Subcutaneous abdominal adipose tissue (tissue), 5 donors: ENCODE data around the gene FAM187B.
A peak's percentile ranks its signal among the peaks of the same experiment; 100 is the strongest.

Experiments
- H3K27ac ChIP-seq: one replicate; pipeline ENCODE4 v1.7.0; 2013; ENCODE audit warnings: low read depth, mild to moderate bottlenecking, inconsistent platforms, low read length, moderate library complexity
- H3K27me3 ChIP-seq, 5 donors: one replicate each; pipeline ENCODE4 v1.7.0; 2013; ENCODE audit warnings: low read length in 5 of 5, inconsistent platforms in 1 of 5; ENCODE audit not compliant: control insufficient read depth in 5 of 5, insufficient read depth in 4 of 5
- H3K36me3 ChIP-seq, 5 donors: one replicate each; pipeline ENCODE4 v1.7.0; 2013; ENCODE audit warnings: low read length in 5 of 5; ENCODE audit not compliant: control insufficient read depth in 5 of 5, insufficient read depth in 5 of 5
- H3K4me1 ChIP-seq, 5 donors: one replicate each; pipeline ENCODE4 v1.7.0; 2013; ENCODE audit warnings: low read length in 5 of 5, mild to moderate bottlenecking in 3 of 5, moderate library complexity in 1 of 5; ENCODE audit not compliant: control insufficient read depth in 5 of 5, insufficient read depth in 5 of 5
- H3K4me3 ChIP-seq, 5 donors: one replicate each; pipeline ENCODE4 v1.7.0; 2013; ENCODE audit warnings: low read length in 5 of 5, low read depth in 1 of 5
- H3K9ac ChIP-seq, 5 donors: one replicate each; pipeline ENCODE4 v1.7.0; 2013; ENCODE audit warnings: low read length in 5 of 5, mild to moderate bottlenecking in 4 of 5, moderate library complexity in 3 of 5
- H3K9me3 ChIP-seq, 5 donors: one replicate each; pipeline ENCODE4 v1.7.0; 2013; ENCODE audit warnings: low read length in 5 of 5; ENCODE audit not compliant: control insufficient read depth in 5 of 5
- donor health status: healthy.
- donor health status: healthy.
- donor health status: healthy.
- donor health status: healthy.
- donor health status: healthy.

Gene FAM187B

GRCh38 chr19:35179830-35180229, 48.7 kb downstream of the FAM187B start:
- Histone ChIP-seq H3K9me3 (peaks cover 0 to 9% (median 3%) of the 10 kb centered on the region in 5 donors), H3K36me3 (no peaks in the 10 kb centered on the region), H3K4me3 (no peak overlapping the region), H3K27ac (no peak overlapping the region), H3K4me1 (peaks cover 0 to 20% (median 2%) of the 10 kb centered on the region in 5 donors), H3K9ac (no peak overlapping the region), H3K27me3 (no peaks in the 10 kb centered on the region)

GRCh38 chr19:35178701-35179100, 49.8 kb downstream of the FAM187B start:
- H3K9me3 ChIP-seq = peaks cover 0 to 4% (median 0%) of the 10 kb centered on the region in 5 donors
- peaks cover 0 to 20% (median 2%) of the 10 kb centered on the region in 5 donors for H3K4me1 ChIP-seq
- no peaks in the 10 kb centered on the region for H3K36me3 ChIP-seq
- H3K4me3 ChIP-seq = no peak overlapping the region
- H3K9ac ChIP-seq = no peak overlapping the region
- no peak overlapping the region for H3K27ac ChIP-seq
- H3K27me3 ChIP-seq = no peaks in the 10 kb centered on the region

- peaks cover 0 to 2% (median 0%) of the 10 kb centered on the region in 5 donors for H3K9me3 ChIP-seq
- no peaks in the 10 kb centered on the region for H3K27me3 ChIP-seq
- no peaks in the 10 kb centered on the region for H3K36me3 ChIP-seq
- no peak overlapping the region for H3K4me3 ChIP-seq
- H3K9ac ChIP-seq = no peak overlapping the region
- no peak overlapping the region for H3K27ac ChIP-seq
- peaks cover 0 to 20% (median 3%) of the 10 kb centered on the region in 5 donors for H3K4me1 ChIP-seq
These were observed 50.9 kb downstream of the FAM187B start for GRCh38 chr19:35177377-35178274.

- Histone ChIP-seq H3K27ac (no peak overlapping the region), H3K4me3 (peak overlapping the region in 1 of 5 donors; percentile 28), H3K36me3 (no peaks in the 10 kb centered on the region), H3K27me3 (no peaks in the 10 kb centered on the region), H3K9ac (no peak overlapping the region), H3K4me1 (peaks cover 0 to 20% (median 14%) of the 10 kb centered on the region in 5 donors), H3K9me3 (no peaks in the 10 kb centered on the region)
These were observed 52.4 kb downstream of the FAM187B start for GRCh38 chr19:35176181-35176570.
